IMR-90 (cell line): ENCODE data around the gene EPHA5. TPM values are rescaled to one million over a fixed set of nuclear protein-coding genes. Genes with fewer than 3 reads are reported as not detected.

ENCODE experiments used
- ATAC-seq: fragments of 200-7000 bp; cut with Tn5 transposase; 2 replicates; pipeline ENCODE4 v1.9.1; 2020; ENCODE audit warnings: low read depth, mild to moderate bottlenecking, moderate library complexity
- BruUV-seq: library from RNA; stranded (reverse); fragments of 400-500 nt; replicated peaks from 2 replicates; lab custom pipeline; 2021; lab: Mats Ljungman, UMichigan
- CTCF ChIA-PET: fragments of 300-600 bp; formaldehyde crosslinking; extraction: SDS; loops from one replicate; lab custom pipeline; 2021; ENCODE audit warnings: antibody characterized with exemption; lab: Yijun Ruan, JAX
- POLR2A ChIA-PET: fragments of 300-600 bp; sonication (Branson Sonifier 250); formaldehyde crosslinking; loops from one replicate; lab custom pipeline; 2022; ENCODE audit warnings: antibody characterized with exemption; ENCODE audit not compliant: unreplicated experiment; lab: Charles Lee
- DNase-seq: peaks from one replicate; pipeline ENCODE4 v3.0.0; 2013
- H2AFZ ChIP-seq: replicated peaks from 2 replicates; pipeline ENCODE3; 2013; ENCODE audit warnings: low read length, mild to moderate bottlenecking; ENCODE audit not compliant: poor library complexity
- H2AK5ac ChIP-seq: 2 replicates; pipeline ENCODE4 v1.6.1; 2013; ENCODE audit warnings: low read depth, low read length, inconsistent platforms
- H2AK9ac ChIP-seq: replicated peaks from 2 replicates; pipeline ENCODE3; 2013; ENCODE audit warnings: mild to moderate bottlenecking, low read depth, low read length, moderate library complexity; ENCODE audit not compliant: poor library complexity
- H2BK120ac ChIP-seq: 2 replicates; pipeline ENCODE4 v1.6.1; 2013; ENCODE audit warnings: low read depth, low read length, inconsistent platforms
- H2BK15ac ChIP-seq: 3 replicates; pipeline ENCODE4 v1.6.1; 2013; ENCODE audit warnings: low read depth, low read length, inconsistent platforms
- H2BK20ac ChIP-seq: 2 replicates; pipeline ENCODE4 v1.6.1; 2013; ENCODE audit warnings: low read depth, mild to moderate bottlenecking, inconsistent platforms, low read length, moderate library complexity
- H2BK5ac ChIP-seq: 2 replicates; pipeline ENCODE4 v1.6.1; 2013; ENCODE audit warnings: mild to moderate bottlenecking, low read depth, low read length, inconsistent platforms; ENCODE audit not compliant: poor library complexity, severe bottlenecking
- H3K14ac ChIP-seq: replicated peaks from 2 replicates; pipeline ENCODE4 v1.6.1; 2013; ENCODE audit warnings: low read depth, low read length, inconsistent platforms
- H3K18ac ChIP-seq: 2 replicates; pipeline ENCODE4 v1.6.1; 2013; ENCODE audit warnings: low read depth, low read length, control low read depth
- H3K23ac ChIP-seq: 2 replicates; pipeline ENCODE4 v1.6.1; 2013; ENCODE audit warnings: low read depth, low read length, inconsistent platforms
- H3K27ac ChIP-seq: 2 replicates; pipeline ENCODE4 v1.5.1; 2013; ENCODE audit warnings: mild to moderate bottlenecking, control low read depth, low read length; ENCODE audit not compliant: insufficient read depth
- H3K27me3 ChIP-seq: 2 replicates; pipeline ENCODE4 v1.6.1; 2013; ENCODE audit warnings: low read length; ENCODE audit not compliant: control insufficient read depth, insufficient read depth
- H3K36me3 ChIP-seq: 2 replicates; pipeline ENCODE4 v1.6.1; 2013; ENCODE audit warnings: low read length, mixed read lengths; ENCODE audit not compliant: control insufficient read depth, insufficient read depth
- H3K4ac ChIP-seq: 2 replicates; pipeline ENCODE4 v1.6.1; 2013; ENCODE audit warnings: low read depth, low read length, inconsistent platforms
- H3K4me1 ChIP-seq: 2 replicates; pipeline ENCODE4 v1.6.1; 2013; ENCODE audit warnings: low read length, mixed read lengths; ENCODE audit not compliant: control insufficient read depth, insufficient read depth
- H3K4me2 ChIP-seq: 2 replicates; pipeline ENCODE4 v1.6.1; 2013; ENCODE audit warnings: low read depth, mild to moderate bottlenecking, control low read depth, low read length, moderate library complexity
- H3K4me3 ChIP-seq: 2 replicates; pipeline ENCODE4 v1.5.1; 2013; ENCODE audit warnings: low read depth, mild to moderate bottlenecking, control low read depth, low read length, moderate library complexity; ENCODE audit not compliant: insufficient read depth
- H3K56ac ChIP-seq: 2 replicates; pipeline ENCODE4 v1.6.1; 2013; ENCODE audit warnings: low read length, inconsistent platforms; ENCODE audit not compliant: insufficient read depth; ENCODE audit errors: extremely low read depth
- H3K79me1 ChIP-seq, 2 experiments: 2 replicates each; pipeline ENCODE4 v1.6.1; 2013; ENCODE audit warnings: low read length in 2 of 2, inconsistent platforms in 1 of 2, low read depth in 1 of 2
- H3K9ac ChIP-seq: 2 replicates; pipeline ENCODE4 v1.6.1; 2013; ENCODE audit warnings: low read depth, low read length, control low read depth
- H3K9me1 ChIP-seq: 2 replicates; pipeline ENCODE4 v1.6.1; 2013; ENCODE audit warnings: low read length, inconsistent platforms; ENCODE audit not compliant: insufficient read depth
- H3K9me3 ChIP-seq: 2 replicates; pipeline ENCODE4 v1.6.1; 2013; ENCODE audit warnings: low read length; ENCODE audit not compliant: control insufficient read depth, insufficient read depth
- H4K20me1 ChIP-seq: 2 replicates; pipeline ENCODE4 v1.6.1; 2013; ENCODE audit warnings: low read length, inconsistent platforms; ENCODE audit not compliant: insufficient read depth
- H4K5ac ChIP-seq: 2 replicates; pipeline ENCODE4 v1.6.1; 2013; ENCODE audit warnings: mild to moderate bottlenecking, low read depth, low read length, control low read depth
- H4K8ac ChIP-seq, 2 experiments: 2 replicates each; pipeline ENCODE4 v1.6.1; 2013; ENCODE audit warnings: low read depth in 2 of 2, low read length in 2 of 2, control low read depth in 1 of 2, inconsistent platforms in 1 of 2
- H4K91ac ChIP-seq: 2 replicates; pipeline ENCODE4 v1.6.1; 2013; ENCODE audit warnings: low read depth, low read length, inconsistent platforms; ENCODE audit not compliant: insufficient read depth
- BHLHE40 ChIP-seq: fragments of 150-350 bp; IDR thresholded peaks from 2 replicates; pipeline ENCODE4 v1.6.1; 2016; ENCODE audit warnings: mild to moderate bottlenecking, low read depth, low read length
- CHD1 ChIP-seq: IDR thresholded peaks from 2 replicates; pipeline ENCODE4 v1.6.1; 2012; ENCODE audit warnings: low read depth, low read length, improper control_type of control experiment
- RAD21 ChIP-seq: IDR thresholded peaks from 2 replicates; pipeline ENCODE4 v1.6.1; 2012; ENCODE audit warnings: low read length, improper control_type of control experiment
- WGBS, 2 experiments: methylation state at CpG; one replicate each; pipeline versions ENCODE4 v1.1.5 to v1.1.7; 2013; ENCODE audit warnings: missing lambda C conversion rate in 2 of 2; ENCODE audit not compliant: insufficient read length in 1 of 2; ENCODE audit errors: extremely low coverage in 2 of 2; 5-methylcytosine and 5-hydroxymethylcytosine counted together
- dilution Hi-C: fragments of 300-500 bp; cut with HindIII; formaldehyde crosslinking; loops from one replicate; pipeline ENCODE4 v1.14.3; 2018; ENCODE audit warnings: low sequenced_read_pairs; ENCODE audit not compliant: unreplicated experiment
- in situ Hi-C: fragments of 300-500 bp; cut with MboI; formaldehyde crosslinking; loops from 3 replicates; pipeline ENCODE4 v1.14.3; 2019; ENCODE audit warnings: low sequenced_read_pairs, inconsistent platforms, mixed read lengths
- intact Hi-C: fragments of 100-400 bp; cut with micrococcal nuclease; formaldehyde crosslinking; loops from 2 replicates; pipeline ENCODE4 v1.10.0; 2022
- polyA plus RNA-seq, 3 experiments: library from polyadenylated mRNA; depleted of rRNA; stranded (reverse); fragments of >200 nt; gene quantifications; 2 replicates each; pipeline ENCODE4 v1.2.3, GENCODE V29; 2012; ENCODE audit warnings: low replicate concordance in 1 of 3
- total RNA-seq: library from RNA; depleted of rRNA; stranded (reverse); fragments of >200 nt; gene quantifications from 2 replicates; pipeline ENCODE4 v1.2.3, GENCODE V29; 2012

EPHA5 gene
- total and polyA plus RNA-seq, 2 of the 4 experiments (the other 2 are of a cell fraction) = 0.07 to 0.18 TPM

GRCh38 chr4:65600656-65601055 lies 69.6 kb downstream of the EPHA5 start:
- DNase-seq = no peak
- TF ChIP-seq BHLHE40 (no peak), RAD21 (no peak), CHD1 (no peak)
- H2BK20ac ChIP-seq = no peak overlapping the region
- H3K36me3 ChIP-seq = no peaks in the 10 kb centered on the region
- ChIA-PET CTCF (no interaction called here), POLR2A (no interaction called here)
- ATAC-seq = no peak
- no peak overlapping the region for H3K27ac ChIP-seq
- no peak overlapping the region for H3K9ac ChIP-seq
- no peak overlapping the region for H2BK120ac ChIP-seq
- peaks cover 2% of the 10 kb centered on the region; the same call in 1 of the 2 replicates for H3K9me3 ChIP-seq
- H3K18ac ChIP-seq = no peak overlapping the region
- H2BK5ac ChIP-seq = no peak overlapping the region
- no peaks in the 10 kb centered on the region for H3K4me1 ChIP-seq
- H3K79me1 ChIP-seq = no peaks in the 10 kb centered on the region
- no peak overlapping the region for H2AK9ac ChIP-seq
- in situ Hi-C loops = no loop called here
- H2AK5ac ChIP-seq = no peak overlapping the region
- BruUV-seq = no TSS peak
- H4K20me1 ChIP-seq = no peaks in the 10 kb centered on the region
- H3K27me3 ChIP-seq = no peaks in the 10 kb centered on the region
- dilution Hi-C loops = no loop called here
- no peak overlapping the region for H3K14ac ChIP-seq
- H2BK15ac ChIP-seq = no peak overlapping the region
- H4K91ac ChIP-seq = no peak overlapping the region
- intact Hi-C loops = no loop called here
- H2AFZ ChIP-seq = no peak overlapping the region
- WGBS, 2 experiments = no CpG with 5 or more reads among the region's 3 CpGs
- H3K23ac ChIP-seq = no peak overlapping the region
- no peak overlapping the region for H3K4me3 ChIP-seq
- no peak overlapping the region for H3K56ac ChIP-seq
- no peak overlapping the region for H3K4me2 ChIP-seq
- no peaks in the 10 kb centered on the region for H3K9me1 ChIP-seq
- H4K5ac ChIP-seq = no peak overlapping the region
- H4K8ac ChIP-seq = no peak overlapping the region
- no peak overlapping the region for H3K4ac ChIP-seq
